ENCODE data around the gene PSMD6. TPM values are rescaled to one million over a fixed set of nuclear protein-coding genes. Genes with fewer than 3 reads are reported as not detected.
A peak's percentile ranks its signal among the peaks of the same experiment; 100 is the strongest.

Gene PSMD6
- total RNA-seq, 1 donor from 2014 or later: 81.4 TPM

DNA sequence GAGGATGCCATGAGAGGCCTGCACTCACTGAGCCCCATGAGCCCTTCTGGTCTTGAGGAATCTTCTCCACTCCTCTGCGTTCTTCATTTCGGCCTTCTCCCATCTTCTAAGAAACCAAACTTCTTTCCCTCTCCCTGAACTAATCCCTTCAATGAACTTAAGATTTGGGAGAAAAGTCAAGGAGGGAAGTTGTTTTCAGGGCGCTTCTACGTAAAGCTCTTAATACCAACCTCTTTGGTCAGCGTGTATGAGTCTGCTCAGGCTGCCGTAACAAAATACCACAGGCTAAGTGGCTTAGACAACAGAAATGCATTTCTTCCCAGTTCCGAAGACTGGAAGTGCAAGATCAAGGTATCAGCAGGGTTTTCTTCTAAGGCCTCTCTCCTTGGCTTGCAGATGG, 13.8 kb upstream of the PSMD6 start:
- H3K4me1 Mint-ChIP-seq (ENCODE audit: unreplicated experiment): peaks cover 10% of the 10 kb centered on the region
- peaks cover 8% of the 10 kb centered on the region for H3K9me3 Mint-ChIP-seq
- H3K36me3 Mint-ChIP-seq: peaks cover 4% of the 10 kb centered on the region
- no peak for DNase-seq (ENCODE audit: extremely low spot score, unreplicated experiment)
- H3K27ac Mint-ChIP-seq: no peak overlapping the region
- H3K4me3 Mint-ChIP-seq: no peak overlapping the region
- peaks cover 8% of the 10 kb centered on the region for H3K27me3 Mint-ChIP-seq
- TF ChIP-seq, protein P1, sequence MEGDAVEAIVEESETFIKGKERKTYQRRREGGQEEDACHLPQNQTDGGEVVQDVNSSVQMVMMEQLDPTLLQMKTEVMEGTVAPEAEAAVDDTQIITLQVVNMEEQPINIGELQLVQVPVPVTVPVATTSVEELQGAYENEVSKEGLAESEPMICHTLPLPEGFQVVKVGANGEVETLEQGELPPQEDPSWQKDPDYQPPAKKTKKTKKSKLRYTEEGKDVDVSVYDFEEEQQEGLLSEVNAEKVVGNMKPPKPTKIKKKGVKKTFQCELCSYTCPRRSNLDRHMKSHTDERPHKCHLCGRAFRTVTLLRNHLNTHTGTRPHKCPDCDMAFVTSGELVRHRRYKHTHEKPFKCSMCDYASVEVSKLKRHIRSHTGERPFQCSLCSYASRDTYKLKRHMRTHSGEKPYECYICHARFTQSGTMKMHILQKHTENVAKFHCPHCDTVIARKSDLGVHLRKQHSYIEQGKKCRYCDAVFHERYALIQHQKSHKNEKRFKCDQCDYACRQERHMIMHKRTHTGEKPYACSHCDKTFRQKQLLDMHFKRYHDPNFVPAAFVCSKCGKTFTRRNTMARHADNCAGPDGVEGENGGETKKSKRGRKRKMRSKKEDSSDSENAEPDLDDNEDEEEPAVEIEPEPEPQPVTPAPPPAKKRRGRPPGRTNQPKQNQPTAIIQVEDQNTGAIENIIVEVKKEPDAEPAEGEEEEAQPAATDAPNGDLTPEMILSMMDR (conservative IDR thresholded peaks at IDR 0.05): no peak

- H3K4me3 Mint-ChIP-seq: no peak overlapping the region
- no peak for DNase-seq (ENCODE audit: extremely low spot score, unreplicated experiment)
- peaks cover 18% of the 10 kb centered on the region for H3K27me3 Mint-ChIP-seq
- H3K4me1 Mint-ChIP-seq (ENCODE audit: unreplicated experiment): peaks cover 19% of the 10 kb centered on the region
- TF ChIP-seq, protein P1 (conservative IDR thresholded peaks at IDR 0.05): no peak
- H3K9me3 Mint-ChIP-seq: peaks cover 8% of the 10 kb centered on the region
- H3K27ac Mint-ChIP-seq: no peak overlapping the region
- H3K36me3 Mint-ChIP-seq: peaks cover 4% of the 10 kb centered on the region
Measured at GRCh38 chr3:64033069-64033468, 9.8 kb upstream of the PSMD6 start.

DNA sequence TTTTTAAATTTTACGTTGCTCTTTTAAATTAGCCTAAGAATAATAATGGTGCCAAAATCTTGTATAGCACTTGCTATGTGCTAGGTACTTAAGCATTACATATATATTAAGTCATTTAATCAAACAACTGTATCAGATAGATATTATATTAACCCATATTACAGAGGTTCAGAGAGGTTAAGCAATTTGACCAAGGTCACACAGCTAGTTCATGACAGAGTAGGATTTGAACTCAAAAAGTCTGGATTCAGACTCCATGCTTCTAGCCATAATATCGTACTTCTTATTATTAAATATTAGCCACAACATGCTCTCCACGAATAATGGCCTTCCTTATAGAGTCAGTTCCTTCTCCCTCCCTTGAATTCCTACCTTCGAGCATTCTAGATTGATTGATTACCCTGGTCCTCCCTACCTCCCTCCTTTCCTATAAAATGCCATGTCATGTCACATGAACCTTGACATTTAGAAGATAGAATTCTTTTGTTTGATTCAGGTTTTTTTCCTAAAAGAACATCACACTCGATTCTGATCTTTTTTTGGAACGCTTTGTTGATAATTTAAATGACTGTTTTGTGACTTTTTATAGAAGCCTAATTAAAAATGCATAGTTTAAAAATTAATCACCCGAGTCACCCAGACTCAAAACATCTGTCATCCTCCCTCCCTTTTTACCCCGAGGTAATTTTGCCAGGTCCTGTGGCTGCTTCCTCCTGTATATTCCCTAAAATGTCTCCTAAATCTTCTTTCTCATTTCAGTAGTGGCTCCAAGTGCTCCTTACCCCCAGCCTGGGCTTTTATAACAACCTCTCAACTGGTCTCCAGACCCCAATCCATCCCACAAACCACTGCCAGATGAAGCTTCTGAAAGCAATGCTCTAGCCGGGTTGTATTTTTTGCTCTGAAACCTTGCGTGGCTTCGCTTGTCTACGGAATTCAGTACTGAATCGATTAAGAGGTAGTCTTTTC, 8.5 kb upstream of the PSMD6 start:
- no peak overlapping the region for H3K27ac Mint-ChIP-seq
- H3K4me3 Mint-ChIP-seq: peak overlapping the region; percentile 32
- peaks cover 29% of the 10 kb centered on the region for H3K4me1 Mint-ChIP-seq (ENCODE audit: unreplicated experiment)
- H3K27me3 Mint-ChIP-seq: peaks cover 18% of the 10 kb centered on the region
- no peak for DNase-seq (ENCODE audit: extremely low spot score, unreplicated experiment)
- peaks cover 4% of the 10 kb centered on the region for H3K36me3 Mint-ChIP-seq
- peaks cover 8% of the 10 kb centered on the region for H3K9me3 Mint-ChIP-seq
- TF ChIP-seq, protein P1 (conservative IDR thresholded peaks at IDR 0.05): no peak

- Mint-ChIP-seq H3K4me3 (peak overlapping the region; percentile 81), H3K4me1 (ENCODE audit: unreplicated experiment) (peaks cover 29% of the 10 kb centered on the region), H3K9me3 (peaks cover 8% of the 10 kb centered on the region), H3K27ac (peak overlapping the region; percentile 74), H3K36me3 (peaks cover 4% of the 10 kb centered on the region), H3K27me3 (peaks cover 18% of the 10 kb centered on the region)
- TF ChIP-seq, protein P1 (conservative IDR thresholded peaks at IDR 0.05): peak; percentile 97
- peak; percentile 82 for DNase-seq (ENCODE audit: extremely low spot score, unreplicated experiment)
Measured at GRCh38 chr3:64030741-64031140, 7.4 kb upstream of the PSMD6 start.

- Mint-ChIP-seq H3K9me3 (peaks cover 5% of the 10 kb centered on the region), H3K27me3 (peaks cover 17% of the 10 kb centered on the region), H3K4me1 (ENCODE audit: unreplicated experiment) (peaks cover 29% of the 10 kb centered on the region), H3K4me3 (no peak overlapping the region), H3K36me3 (peaks cover 3% of the 10 kb centered on the region), H3K27ac (no peak overlapping the region)
- TF ChIP-seq, protein P1 (conservative IDR thresholded peaks at IDR 0.05): no peak
- no peak for DNase-seq (ENCODE audit: extremely low spot score, unreplicated experiment)
Measured at GRCh38 chr3:64029287-64029686, 6.0 kb upstream of the PSMD6 start.

All from type B pancreatic cell (in vitro differentiated cells).